Cerebellar cortex (tissue), 1 donor: ENCODE data around the gene ZHX3.

Experiments used
- DNase-seq: peaks from one replicate; pipeline ENCODE4 v3.0.0-alpha.2; 2015; ENCODE audit warnings: low spot score

The ZHX3 gene

DNA sequence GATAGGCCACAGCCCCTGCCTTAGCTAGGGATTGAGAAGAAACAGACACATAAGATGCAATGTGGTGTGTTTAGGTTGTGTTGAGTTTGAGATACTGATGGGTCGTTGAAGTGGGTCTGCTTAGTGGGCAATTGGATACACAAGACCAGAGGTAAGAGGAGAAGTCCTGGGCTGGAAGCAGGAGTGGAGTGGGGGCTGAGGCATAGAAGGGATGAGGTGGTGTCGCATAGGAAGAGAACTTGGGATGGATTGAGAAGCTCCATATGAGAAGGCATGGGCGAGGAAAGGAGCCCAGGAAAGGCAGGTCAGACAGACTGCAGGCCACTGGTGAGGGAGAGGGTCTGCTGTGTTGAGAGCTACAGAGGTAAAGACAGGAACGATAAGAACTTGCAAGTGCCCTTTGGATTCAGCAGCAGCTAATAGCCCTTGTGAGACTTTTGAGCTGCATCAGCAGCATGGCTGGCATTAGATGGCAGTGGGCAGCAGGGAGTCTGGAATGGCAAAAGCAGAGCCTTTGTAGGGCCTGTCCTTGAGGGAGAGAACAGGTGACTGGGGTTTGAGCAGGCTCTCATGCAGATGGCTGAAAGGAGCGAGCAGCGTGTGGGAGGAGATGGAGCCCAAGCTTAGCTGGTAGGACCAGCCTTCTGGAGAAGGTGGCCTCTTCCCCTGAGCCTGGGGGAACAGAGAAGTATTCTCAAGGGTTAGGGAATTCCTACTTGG lies 147.0 kb downstream of the ZHX3 start:
- peak; percentile 73 for DNase-seq

DNA sequence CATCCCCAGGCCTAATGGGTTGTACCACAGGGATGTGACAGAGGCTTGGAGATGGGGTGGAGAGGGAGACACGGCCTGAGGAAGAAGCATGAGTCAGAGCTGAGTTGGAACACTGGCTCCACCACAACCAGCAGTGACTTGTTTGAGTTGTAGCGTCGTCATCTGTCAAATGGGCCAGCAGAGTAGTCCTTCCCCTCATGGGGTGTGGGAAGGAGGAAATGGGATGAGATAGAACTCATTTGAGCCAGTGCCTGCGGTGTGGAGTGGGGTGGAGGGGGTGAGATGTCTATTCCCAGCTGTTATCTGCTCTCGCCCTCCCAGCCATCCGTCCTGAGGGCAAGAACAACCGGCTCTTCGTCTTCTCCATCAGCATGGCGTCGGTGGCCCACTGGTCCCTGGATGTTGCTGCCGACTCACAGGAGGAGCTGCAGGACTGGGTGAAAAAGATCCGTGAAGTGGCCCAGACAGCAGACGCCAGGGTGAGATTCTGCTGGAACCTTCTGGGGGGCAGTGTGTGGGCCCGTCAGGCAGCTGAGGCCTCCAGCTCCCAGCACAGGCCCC lies 147.7 kb downstream of the ZHX3 start:
- peak; percentile 1 for DNase-seq

DNA sequence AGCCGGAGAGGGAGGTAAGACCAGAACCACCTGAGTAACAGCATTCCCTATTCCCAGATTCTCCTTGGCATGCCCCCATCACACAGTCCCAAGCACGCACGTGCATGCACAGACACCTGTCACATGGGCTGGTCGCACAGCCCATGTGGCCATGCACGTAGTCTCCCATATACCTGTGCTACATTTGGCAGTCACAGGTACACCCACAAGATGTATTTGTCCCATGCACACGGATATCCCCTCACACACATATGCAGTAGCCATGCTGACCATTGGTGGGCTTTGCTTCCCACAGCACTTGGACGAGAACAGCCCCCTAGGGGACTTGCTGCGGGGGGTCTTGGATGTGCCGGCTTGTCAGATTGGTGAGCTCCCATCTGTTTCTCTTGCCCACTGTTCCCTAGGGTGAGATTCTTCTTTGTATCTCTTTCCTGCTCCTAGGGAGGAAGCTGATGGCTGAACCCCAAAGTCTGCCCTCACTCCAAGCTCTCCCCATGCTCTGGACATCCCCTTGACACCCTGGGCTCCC lies 148.3 kb downstream of the ZHX3 start:
- DNase-seq, result peak; percentile 1

DNA sequence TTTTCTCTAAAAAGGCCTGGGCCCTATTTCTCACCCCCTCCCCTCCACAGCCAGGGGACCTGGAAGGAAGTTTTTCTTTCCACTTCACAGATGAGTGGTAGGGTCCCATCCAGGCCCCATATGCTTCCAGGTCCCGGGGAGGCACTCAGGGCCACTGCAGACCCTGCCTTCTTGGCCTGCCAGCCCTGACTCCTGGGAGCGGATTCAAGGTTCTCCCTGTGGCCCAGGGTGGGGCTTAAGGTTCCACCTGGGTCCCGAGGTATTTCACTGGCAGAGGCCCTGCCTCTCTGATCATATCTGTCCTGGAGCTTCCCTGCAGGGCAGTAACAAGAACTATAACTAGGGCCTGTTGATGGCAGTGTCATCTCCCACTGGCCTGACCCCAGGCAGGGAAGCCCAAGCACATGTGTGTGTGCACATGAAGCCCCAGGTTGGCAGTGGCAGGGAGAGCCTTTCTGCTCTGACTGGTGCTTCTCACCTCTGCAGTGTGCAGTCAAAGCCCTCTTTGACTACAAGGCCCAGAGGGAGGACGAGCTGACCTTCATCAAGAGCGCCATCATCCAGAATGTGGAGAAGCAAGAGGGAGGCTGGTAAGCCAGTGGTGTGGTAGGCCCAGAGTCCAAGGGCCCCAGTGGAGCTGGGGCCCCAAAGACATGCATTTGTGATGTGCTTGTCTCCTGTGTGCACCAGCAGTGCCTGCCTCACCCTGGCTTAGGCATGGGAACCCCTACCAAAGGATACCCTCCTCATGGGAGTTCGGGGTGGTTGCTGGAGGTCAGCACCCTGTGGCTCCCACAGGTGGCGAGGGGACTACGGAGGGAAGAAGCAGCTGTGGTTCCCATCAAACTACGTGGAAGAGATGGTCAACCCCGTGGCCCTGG lies 149.0 kb downstream of the ZHX3 start:
- DNase-seq, result no peak

DNA sequence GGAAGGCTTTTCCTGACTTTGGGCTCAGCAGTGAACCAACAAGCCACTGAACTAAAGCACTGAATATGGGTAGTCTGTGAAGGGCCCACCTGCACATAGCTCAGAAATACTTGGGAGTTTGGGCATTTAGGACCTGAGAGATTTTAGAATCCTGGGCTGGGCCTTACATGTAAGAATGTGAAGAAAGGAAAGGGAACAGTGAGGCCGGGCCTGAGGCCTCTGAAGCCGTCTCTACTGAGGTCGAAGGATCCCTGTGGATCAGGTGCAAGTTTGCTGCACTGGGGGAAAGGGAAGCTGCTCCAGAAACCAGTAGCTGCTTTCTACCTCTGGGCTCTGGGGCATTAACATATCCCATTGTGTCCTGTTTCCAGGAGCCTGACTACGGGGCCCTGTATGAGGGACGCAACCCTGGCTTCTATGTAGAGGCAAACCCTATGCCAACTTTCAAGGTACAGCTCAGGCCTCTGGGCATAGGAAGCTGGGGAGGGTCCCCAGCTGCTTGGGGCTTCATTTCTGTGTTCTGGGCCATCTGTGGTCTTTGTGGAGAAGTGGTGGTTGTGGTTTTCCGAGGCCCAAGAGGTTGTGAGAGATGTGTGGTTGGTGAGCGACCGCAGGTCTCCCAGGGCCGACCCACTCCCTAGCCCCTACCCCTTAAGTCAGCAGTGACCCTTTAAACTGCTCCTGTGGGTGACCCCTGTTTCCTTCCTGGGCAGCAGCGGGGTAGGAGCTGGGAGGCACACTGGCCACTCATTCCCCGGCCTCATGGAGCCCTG lies 149.9 kb downstream of the ZHX3 start:
- DNase-seq, result no peak

DNA sequence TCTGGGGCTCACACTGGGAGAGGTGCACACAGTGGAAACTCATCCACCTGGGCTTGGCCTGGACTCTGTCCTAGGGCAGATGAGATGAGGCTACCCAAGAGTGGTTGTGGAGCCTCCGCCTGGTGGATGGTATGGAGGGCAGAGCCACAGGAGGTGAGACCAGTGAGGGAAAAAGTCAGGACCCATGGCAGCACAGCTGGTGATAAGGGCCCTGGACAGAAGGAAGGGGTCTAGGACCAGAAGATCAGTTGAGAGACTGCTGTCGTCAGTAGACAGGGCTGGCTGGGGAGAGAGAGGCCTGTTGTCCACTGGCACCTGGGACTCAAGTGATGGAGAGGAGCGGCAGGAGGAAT lies 150.4 kb downstream of the ZHX3 start:
- no peak for DNase-seq

DNA sequence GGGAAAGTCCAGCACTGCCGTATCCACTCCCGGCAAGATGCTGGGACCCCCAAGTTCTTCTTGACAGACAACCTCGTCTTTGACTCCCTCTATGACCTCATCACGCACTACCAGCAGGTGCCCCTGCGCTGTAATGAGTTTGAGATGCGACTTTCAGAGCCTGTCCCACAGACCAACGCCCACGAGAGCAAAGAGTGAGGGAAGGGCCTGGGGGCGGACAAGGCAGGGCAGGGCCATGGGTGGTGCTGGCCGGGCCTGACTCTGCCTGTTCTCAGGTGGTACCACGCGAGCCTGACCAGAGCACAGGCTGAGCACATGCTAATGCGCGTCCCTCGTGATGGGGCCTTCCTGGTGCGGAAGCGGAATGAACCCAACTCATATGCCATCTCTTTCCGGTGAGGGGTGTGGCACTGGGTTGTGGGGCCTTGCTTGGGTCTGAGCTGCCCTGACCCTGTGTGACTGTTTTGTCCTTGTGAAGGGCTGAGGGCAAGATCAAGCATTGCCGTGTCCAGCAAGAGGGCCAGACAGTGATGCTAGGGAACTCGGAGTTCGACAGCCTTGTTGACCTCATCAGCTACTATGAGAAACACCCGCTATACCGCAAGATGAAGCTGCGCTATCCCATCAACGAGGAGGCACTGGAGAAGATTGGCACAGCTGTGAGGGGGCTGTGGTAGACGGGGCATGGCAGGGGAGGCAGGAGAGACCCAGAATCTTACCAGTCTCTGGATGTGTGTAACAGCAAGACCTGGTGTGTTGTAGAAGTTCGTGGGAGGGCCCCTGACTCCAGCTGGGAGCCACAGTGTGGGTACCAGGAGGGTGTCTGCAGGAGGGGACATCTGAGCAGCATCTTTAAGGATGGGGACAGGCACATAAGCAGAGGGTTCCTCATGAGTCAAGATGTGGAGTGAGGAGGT lies 151.1 kb downstream of the ZHX3 start:
- DNase-seq, result no peak

DNA sequence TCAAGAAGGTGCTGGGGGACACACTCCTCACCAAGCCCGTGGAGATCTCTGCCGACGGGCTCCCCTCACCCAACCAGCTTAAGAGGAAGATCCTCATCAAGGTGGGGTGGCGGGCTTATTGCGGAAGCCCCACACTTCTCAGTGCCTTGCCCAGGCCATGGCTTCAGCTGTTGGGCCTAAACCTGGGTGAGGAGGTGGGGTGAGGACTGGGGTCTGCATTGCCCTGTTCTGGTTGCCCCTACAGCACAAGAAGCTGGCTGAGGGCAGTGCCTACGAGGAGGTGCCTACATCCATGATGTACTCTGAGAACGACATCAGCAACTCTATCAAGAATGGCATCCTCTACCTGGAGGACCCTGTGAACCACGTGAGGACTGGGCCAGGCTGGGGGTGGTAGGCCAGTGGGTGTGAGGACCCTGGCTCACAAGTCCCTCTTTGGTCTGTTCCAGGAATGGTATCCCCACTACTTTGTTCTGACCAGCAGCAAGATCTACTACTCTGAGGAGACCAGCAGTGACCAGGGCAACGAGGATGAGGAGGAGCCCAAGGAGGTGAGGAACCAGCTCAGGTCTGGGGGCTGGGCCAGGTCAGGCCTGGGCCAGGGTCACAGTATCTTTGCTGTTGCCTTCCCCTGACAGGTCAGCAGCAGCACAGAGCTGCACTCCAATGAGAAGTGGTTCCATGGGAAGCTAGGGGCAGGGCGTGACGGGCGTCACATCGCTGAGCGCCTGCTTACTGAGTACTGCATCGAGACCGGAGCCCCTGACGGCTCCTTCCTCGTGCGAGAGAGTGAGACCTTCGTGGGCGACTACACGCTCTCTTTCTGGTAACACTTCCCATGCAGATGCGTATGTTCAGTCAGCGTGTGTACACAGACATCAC lies 152.3 kb downstream of the ZHX3 start:
- DNase-seq, result no peak

DNA sequence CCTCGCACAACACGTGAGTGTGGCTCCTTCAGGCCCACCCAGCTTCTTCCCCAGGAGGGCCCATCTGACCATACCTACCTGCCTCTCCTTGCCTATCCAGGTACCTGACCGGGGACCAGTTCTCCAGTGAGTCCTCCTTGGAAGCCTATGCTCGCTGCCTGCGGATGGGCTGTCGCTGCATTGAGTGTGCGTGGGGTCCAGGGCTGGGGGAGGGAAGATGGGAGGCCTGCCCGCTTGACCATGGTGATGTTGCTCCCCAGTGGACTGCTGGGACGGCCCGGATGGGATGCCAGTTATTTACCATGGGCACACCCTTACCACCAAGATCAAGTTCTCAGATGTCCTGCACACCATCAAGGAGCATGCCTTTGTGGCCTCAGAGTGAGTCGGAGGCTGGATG lies 153.7 kb downstream of the ZHX3 start:
- DNase-seq, result no peak

DNA sequence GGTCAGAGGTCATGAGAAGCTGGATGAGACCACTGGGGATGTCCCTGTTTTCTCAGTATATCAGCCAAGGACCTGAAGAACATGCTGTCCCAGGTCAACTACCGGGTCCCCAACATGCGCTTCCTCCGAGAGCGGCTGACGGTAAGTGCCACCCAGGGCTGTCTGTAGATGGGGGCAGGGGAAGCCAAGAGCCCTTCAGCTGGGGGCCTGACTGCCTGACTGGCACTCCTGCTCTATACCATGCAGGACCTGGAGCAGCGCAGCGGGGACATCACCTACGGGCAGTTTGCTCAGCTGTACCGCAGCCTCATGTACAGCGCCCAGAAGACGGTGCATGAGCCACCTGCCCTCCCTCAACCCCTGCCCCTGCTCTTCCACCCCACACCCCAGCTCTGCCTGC lies 155.1 kb downstream of the ZHX3 start:
- no peak for DNase-seq

DNA sequence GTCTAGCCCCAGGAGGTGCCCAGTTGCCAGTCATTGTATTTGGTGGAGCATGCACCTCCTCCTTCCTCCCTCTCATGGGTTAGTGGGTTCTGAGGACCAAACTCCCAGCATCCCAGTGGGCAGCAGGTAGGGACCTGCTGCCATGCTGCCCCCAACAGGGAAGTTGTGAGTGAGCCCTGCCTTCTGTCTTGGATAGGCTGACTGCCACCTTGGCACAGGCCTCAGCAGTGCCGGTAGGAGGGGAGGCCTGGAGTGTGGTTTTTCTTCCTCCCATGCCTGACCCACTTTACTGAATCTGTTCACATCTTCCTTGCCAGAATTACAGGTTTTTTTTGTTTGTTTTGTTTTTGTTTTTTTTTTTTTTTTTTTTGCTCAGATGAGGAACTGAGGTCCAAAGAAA lies 155.6 kb downstream of the ZHX3 start:
- peak; percentile 98 for DNase-seq

DNA sequence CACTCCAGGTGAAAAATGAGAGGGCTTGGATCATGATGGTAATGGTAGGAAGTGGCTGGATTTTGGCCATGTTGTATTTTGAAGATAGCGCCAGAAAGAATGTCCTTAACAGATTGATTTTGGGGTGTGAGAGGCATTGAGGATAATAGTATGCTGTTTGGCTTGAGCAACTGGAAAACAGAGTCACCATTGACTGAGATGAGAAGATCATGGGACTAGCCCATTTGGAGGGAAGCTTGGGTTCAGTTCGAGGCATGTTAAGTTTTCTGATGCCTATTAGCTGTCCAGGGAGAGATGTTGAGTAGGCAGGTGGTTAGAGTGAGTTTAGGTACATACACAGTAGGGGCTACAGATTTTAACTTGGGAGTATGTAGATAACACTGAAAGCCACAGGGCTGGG lies 156.8 kb downstream of the ZHX3 start:
- DNase-seq, result no peak

DNA sequence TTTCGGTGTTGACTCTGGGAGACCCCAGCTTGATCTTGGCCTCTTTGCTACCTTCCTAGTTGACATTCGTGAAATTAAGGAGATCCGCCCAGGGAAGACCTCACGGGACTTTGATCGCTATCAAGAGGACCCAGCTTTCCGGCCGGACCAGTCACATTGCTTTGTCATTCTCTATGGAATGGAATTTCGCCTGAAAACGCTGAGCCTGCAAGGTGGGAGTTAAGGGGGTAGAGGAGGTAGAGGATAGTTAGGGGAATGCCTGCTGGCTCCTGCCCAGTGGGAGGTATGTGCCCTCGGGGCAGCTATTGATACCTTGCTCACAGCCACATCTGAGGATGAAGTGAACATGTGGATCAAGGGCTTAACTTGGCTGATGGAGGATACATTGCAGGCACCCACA lies 158.0 kb downstream of the ZHX3 start:
- DNase-seq, result no peak

DNA sequence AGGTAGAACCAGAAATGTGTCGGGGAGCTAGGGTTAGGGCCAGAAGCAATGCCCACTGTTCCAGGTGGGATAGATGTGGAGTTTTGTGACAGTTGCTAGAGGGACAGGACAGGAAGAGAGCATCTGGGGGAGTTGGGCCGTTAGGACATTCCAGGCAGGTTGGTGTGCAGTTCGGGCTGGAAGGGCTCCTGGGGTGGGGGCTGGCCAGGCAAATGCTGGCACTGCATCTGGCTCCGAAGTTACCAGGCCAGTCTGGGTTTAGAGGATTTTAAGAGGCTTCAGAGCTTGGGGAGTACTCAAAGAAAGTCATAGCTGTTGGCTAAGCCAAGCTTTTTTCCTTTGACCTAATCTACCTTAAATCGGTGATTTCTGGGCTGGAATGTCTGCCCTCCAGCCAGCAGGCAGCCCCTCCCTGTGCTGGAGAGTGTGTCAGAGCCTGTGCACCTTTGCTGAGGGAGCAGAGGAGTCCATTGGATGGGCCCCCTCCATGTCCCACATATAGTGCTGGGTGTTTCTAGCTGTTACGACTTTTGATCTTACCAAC lies 159.4 kb downstream of the ZHX3 start:
- DNase-seq, result no peak

DNA sequence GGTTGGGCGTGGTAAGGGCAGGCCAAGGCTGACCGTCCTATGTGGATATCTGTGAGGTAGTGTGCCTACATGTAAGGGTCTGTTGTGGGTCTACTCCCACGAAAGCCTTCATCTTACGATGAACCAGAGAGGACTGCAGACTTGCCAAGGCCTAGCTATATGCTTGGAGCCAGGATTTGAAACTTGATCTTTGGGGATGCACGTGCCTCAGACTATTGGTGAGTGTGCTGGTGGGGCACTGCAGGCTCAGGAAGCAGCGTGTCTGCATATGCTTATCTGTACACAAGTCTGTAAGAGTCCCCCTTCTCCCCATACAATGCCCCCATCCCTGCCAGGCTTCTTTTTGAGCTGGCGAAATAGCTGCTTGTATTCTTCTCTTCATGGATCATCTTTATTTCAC lies 162.3 kb downstream of the ZHX3 start:
- no peak for DNase-seq

DNA sequence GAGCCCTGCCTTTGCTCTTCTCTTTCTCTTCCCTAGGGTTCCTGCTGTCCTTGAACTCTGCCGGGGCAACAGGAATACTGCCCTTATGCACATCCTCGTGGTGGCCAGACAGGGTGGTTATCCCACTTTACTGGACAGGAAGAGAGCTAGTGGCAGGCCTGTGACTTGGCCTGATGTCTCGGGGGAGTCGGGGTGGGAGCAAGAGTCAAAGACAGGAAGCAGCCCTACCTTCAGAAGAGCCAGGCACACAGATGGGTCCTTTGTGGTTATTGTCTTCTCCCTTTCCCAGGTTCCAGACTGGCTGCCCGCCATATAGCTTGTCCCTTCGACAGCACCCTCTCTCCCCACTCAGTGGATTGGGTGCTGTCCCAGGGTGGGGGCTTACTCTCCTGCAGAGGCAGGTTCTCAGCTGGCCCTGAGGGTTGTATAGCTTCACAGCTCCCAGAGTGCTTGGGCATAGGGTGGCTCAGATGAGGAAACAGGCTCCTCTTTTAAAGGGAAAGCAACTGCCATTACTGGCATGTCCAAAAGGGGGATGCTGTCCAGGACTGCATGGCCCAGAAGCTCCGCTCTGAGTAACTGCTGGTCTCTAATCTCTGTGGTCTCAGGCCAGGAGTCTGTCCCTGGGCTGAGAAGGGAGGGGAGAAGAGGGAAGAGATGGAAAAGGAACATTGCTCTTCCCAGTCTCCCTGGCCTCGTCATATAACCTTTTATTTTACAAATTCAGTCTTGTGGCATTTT lies 162.9 kb downstream of the ZHX3 start:
- DNase-seq, result no peak

DNA sequence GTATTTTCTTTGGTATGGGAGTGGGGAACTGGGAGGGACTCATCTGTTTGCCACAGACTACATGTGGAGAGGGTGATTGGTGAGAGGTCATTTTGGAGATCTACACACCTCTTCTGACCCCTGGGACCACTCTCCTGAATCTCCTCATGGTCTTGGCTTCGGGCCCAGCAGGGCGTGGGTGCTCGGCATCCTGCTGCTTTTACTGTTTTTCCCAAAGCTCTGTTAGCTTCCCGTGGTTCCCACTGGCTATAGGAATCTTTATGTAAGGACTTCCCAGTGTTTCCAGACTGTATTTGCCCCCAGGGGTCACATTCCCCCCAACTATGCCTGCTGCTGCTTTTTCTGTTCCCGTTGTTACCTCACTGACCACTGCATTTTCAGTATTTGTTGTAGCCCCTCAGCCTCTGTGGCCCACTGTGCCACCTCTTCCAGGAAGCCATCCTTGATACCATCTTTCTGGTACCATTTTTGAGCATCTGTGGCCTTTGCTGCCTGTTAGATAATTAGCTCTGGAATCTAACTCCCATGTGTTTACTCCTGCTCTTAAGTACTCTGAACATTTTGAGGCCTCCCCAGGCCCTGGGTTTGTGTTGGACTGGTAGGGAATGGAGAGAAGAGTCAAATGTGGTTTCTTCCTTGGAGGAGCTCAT lies 165.3 kb downstream of the ZHX3 start:
- DNase-seq, result no peak

DNA sequence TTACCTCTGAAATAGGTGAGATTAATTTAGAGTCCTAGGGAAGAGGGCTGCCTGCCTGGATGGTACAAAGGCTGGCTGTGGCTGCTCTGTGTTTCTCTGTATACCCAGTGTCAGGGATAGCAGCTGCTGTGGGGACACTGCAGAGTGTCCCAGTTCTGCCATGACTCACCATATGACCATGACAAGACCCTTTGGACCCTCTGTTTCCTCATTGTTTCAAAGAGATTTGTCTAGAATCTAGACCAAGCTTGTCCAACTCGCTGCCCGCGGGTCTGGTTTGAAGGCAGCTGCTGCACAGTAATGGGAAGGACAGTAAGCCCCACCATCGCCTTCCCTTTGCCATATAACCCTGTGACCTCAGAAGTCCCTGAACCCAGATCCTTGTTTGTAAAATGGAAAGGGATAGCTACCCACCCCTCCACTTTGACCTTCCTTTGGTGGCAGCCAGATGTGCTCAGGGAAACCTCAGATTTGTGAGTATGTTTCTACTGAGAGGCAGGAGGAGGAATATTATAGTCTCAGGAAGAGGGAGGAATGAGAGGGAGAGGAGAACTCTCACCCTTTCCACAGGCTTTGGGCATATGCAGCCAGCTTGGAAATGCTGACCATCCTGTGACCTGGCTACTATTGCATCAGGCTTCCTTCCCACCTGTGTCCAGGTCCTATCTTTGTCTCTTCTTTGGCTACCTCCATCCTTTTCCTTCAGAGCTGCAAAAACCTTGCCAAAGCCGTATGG lies 166.2 kb downstream of the ZHX3 start:
- DNase-seq, result no peak
